ENCODE measurements around the gene MAU2. TPM values are rescaled to one million over a fixed set of nuclear protein-coding genes. Genes with fewer than 3 reads are reported as not detected.

MAU2 gene
- total RNA-seq, 3 donors from 2014 or later, result 49.8 to 71.1 (median 70.6) TPM

DNA sequence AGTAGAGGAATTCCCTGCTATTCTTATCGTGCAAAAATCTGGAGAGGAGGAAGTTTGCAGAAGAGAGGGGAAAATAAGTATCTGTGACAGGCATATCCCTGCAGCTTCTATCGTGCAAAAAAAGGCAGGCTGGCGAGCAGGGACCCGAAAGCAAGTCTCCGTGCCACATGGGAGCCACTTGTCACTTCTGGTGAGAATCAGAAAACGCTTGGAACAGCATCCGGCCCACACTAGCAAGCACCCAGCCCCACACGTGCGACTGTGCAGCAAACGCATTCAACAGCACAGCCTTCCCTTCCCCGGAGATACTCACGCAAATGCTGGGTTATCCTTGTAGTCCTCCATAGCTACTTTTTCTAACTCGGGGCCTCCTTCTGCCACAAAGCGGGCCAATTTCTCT, 17.2 kb upstream of the MAU2 start:
- Histone ChIP-seq H3K4me3 (no peak overlapping the region), H3K9me3 (no peaks in the 10 kb centered on the region), H3K4me1 (ENCODE audit: low read depth) (no peaks in the 10 kb centered on the region), H3K36me3 (ENCODE audit: low read depth) (peaks cover 3% of the 10 kb centered on the region)
- TF ChIP-seq, protein P1, sequence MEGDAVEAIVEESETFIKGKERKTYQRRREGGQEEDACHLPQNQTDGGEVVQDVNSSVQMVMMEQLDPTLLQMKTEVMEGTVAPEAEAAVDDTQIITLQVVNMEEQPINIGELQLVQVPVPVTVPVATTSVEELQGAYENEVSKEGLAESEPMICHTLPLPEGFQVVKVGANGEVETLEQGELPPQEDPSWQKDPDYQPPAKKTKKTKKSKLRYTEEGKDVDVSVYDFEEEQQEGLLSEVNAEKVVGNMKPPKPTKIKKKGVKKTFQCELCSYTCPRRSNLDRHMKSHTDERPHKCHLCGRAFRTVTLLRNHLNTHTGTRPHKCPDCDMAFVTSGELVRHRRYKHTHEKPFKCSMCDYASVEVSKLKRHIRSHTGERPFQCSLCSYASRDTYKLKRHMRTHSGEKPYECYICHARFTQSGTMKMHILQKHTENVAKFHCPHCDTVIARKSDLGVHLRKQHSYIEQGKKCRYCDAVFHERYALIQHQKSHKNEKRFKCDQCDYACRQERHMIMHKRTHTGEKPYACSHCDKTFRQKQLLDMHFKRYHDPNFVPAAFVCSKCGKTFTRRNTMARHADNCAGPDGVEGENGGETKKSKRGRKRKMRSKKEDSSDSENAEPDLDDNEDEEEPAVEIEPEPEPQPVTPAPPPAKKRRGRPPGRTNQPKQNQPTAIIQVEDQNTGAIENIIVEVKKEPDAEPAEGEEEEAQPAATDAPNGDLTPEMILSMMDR (IDR thresholded peaks at IDR 0.05), result no peak
- ATAC-seq (no peak), DNase-seq (no peak)
- intact Hi-C loops (cut with DNase I, micrococcal nuclease), result no loop called here

DNA sequence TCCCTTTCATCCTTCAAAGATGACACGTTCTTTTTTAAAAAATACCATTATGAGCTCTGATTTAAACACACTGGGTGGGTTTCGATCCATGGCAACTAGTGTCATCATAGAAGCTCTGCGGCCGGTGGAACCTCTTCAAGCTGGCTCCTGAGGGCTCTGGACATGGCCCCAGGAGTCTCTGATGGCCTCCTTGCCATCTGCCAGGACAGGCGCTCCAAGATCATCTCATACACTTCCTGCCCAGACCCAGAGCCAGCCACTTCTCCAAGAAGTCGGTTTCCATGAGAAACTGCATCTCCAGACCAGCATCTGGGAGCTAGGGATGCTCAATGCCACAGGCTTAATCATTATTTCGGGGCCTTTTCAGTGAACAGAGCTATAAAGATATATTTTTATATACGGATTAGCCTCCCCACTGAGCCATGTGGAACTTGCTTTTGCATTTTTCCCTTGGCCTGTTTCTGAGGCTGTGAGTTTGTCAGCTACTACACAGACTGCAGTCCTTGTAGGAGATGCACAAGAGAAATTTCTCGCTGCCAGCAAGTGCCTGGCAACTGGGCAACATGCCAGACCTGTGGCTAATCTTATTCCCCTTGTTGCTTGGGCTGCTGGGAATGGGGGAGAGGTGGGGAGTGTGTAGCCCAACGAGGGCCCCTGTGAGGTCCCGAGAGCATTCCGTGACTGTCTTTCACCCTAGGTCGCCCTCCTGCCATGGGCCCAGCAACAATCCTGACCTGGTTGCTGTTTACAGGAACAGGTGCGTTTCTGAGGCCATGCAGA, 16.3 kb upstream of the MAU2 start:
- TF ChIP-seq, protein P1 (IDR thresholded peaks at IDR 0.05), result no peak
- no peaks in the 10 kb centered on the region for H3K9me3 ChIP-seq

DNA sequence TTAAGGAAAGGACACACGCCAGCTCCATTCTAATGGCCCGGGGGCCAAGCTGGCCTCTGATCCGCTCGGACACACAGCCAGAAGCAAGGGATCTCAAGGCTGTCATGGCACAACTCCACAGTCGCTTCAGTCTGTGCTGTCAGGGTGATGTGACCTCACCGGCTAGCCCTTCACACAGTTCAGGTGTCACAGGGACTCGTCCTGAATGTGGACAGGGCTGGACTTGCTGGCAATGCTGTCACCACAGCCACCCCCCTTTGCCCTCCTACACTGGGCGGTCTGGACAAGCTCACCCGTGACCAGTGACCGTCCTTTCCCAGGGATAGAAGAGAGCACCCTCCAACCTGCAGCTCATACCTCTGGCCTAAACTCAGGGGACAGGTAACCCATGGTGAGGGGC, 15.6 kb upstream of the MAU2 start:
- intact Hi-C loops (cut with DNase I, micrococcal nuclease), result no loop called here
- TF ChIP-seq, protein P1 (IDR thresholded peaks at IDR 0.05), result no peak
- peaks cover 4% of the 10 kb centered on the region for H3K36me3 ChIP-seq (ENCODE audit: low read depth)
- H3K9me3 ChIP-seq, result no peaks in the 10 kb centered on the region
- ATAC-seq (no peak), DNase-seq (no peak)
- no peak overlapping the region for H3K4me3 ChIP-seq
- no peaks in the 10 kb centered on the region for H3K4me1 ChIP-seq (ENCODE audit: low read depth)

More for the DNA sequence above, 16.3 kb upstream of the MAU2 start:
- no peak for DNase-seq
- no peak overlapping the region for H3K4me3 ChIP-seq
- intact Hi-C loops (cut with DNase I, micrococcal nuclease), result no loop called here
- no peaks in the 10 kb centered on the region for H3K4me1 ChIP-seq (ENCODE audit: low read depth)
- ATAC-seq, result no peak
- peaks cover 4% of the 10 kb centered on the region for H3K36me3 ChIP-seq (ENCODE audit: low read depth)

DNA sequence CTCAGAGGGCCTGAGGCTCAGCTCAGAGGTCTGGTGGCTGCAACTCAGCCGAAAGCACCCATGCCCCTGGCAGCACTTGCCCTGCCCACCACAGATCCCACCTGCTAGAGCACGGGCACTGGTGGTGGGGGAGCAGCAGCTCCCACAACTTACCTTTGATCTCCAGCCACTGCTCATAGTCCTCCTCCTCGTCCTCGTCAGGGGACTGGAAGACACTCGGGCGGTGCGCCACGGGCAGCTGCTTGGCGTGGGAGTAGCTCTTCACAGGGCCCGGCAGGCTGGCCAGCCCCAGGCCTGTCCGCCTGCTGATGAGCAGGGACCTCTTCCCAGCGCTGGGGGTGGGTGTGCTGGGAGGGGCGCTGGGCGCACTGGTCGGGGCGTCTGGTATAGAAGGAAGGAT, 14.9 kb upstream of the MAU2 start:
- DNase-seq (no peak), ATAC-seq (no peak)
- peaks cover 4% of the 10 kb centered on the region for H3K36me3 ChIP-seq (ENCODE audit: low read depth)
- no peak overlapping the region for H3K4me3 ChIP-seq
- H3K4me1 ChIP-seq (ENCODE audit: low read depth), result no peaks in the 10 kb centered on the region
- H3K9me3 ChIP-seq, result no peaks in the 10 kb centered on the region
- TF ChIP-seq, protein P1 (IDR thresholded peaks at IDR 0.05), result no peak
- intact Hi-C loops (cut with DNase I, micrococcal nuclease), result no loop called here

DNA sequence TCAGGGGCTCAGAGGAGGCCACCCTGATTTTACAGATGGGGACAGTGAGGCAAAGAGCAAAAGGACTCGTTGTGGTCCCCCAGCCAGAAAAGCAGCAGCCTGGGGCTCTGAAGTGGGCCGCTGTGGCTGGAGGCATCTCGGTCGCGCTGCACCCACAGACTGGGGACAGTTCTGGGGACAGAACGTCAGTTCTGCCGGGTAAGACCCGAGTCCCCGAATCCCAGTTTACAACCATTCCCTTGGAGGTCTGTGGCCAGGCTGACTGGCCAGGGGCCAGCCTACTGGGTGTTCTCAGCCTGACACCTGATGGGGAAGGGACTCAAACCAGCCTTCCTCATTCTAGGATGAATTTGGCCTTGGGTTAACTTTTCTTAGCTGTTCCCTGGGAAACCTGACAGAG, 14.4 kb upstream of the MAU2 start:
- Histone ChIP-seq H3K9me3 (no peaks in the 10 kb centered on the region), H3K4me3 (no peak overlapping the region), H3K36me3 (ENCODE audit: low read depth) (peaks cover 4% of the 10 kb centered on the region), H3K4me1 (ENCODE audit: low read depth) (no peaks in the 10 kb centered on the region)
- no peak for DNase-seq
- intact Hi-C loops (cut with DNase I, micrococcal nuclease), result no loop called here
- TF ChIP-seq, protein P1 (IDR thresholded peaks at IDR 0.05), result no peak
- ATAC-seq, result no peak

Data from mucosa of descending colon (tissue), 3 donors.